Measurements from ENCODE around the gene DCTN1. TPM values are rescaled to one million over a fixed set of nuclear protein-coding genes. Genes with fewer than 3 reads are reported as not detected.

DCTN1 gene
- total and polyA plus RNA-seq, 2 donors (not counting 1 experiment from before 2014, with no cell fraction given), result 46.7 to 143 TPM

- CTCF ChIA-PET, result no interaction called here
- intact Hi-C loops (cut with micrococcal nuclease), result no loop called here
- ATAC-seq (ENCODE audit: low read depth), result no peak
Measured at GRCh38 chr2:74425523-74425922, 45.4 kb upstream of the DCTN1 start.

GRCh38 chr2:74424995-74425406, 44.9 kb upstream of the DCTN1 start:
- Mint-ChIP-seq H3K9me3 (ENCODE audit: insufficient read depth) (no peaks in the 10 kb centered on the region), H3K27me3 (no peaks in the 10 kb centered on the region), H3K27ac (no peak overlapping the region), H3K4me1 (peaks cover 22% of the 10 kb centered on the region), H3K4me3 (no peak overlapping the region)
- ChIA-PET POLR2A (interaction anchor here (0.6 to 1.2 kb wide), 2 partner anchors 526 to 1240 kb away, joined by 3 read pairs; no protein-coding TSS in a partner anchor), CTCF (no interaction called here)
- Histone ChIP-seq H3K9me3 (ENCODE audit: control extremely low read depth in 1 of 3, control insufficient read depth in 2 of 3, insufficient read depth in 1 of 3, low read length in 2 of 3) (no peaks in the 10 kb centered on the region), H3K27ac (ENCODE audit: low read length in 2 of 2) (no peak overlapping the region), H3K36me3 (replicated peaks in 1 of 2; ENCODE audit: control extremely low read depth in 1 of 2, control insufficient read depth in 1 of 2, extremely low read depth in 1 of 2, insufficient read depth in 2 of 2, low read length in 1 of 2) (peaks cover 0 to 11% of the 10 kb centered on the region in 2 experiments), H4K20me1 (ENCODE audit: control insufficient read depth, insufficient read depth, low read length, poor library complexity, severe bottlenecking) (no peaks in the 10 kb centered on the region), H3K4me2 (replicated peaks; ENCODE audit: low read depth, low read length, poor library complexity, severe bottlenecking) (no peak overlapping the region), H3K4me1 (ENCODE audit: control insufficient read depth in 2 of 2, insufficient read depth in 2 of 2, low read length in 2 of 2) (peaks cover 14 to 20% of the 10 kb centered on the region in 2 donors), H3K9ac (ENCODE audit: low read length) (no peak overlapping the region), H3K4me3 (ENCODE audit: control extremely low read depth in 1 of 5, extremely low read depth in 1 of 5, insufficient read depth in 1 of 5, low read depth in 2 of 5, low read length in 4 of 5) (no peak overlapping the region), H3K79me2 (ENCODE audit: control insufficient read depth, insufficient read depth, low read length) (no peaks in the 10 kb centered on the region), H2AFZ (ENCODE audit: insufficient read depth, low read depth, low read length, poor library complexity, severe bottlenecking) (no peak overlapping the region), H3K27me3 (replicated peaks in 1 of 4; ENCODE audit: control extremely low read depth in 1 of 4, control insufficient read depth in 3 of 4, insufficient read depth in 4 of 4, low read length in 3 of 4) (no peaks in the 10 kb centered on the region)
- DNase-seq, result no peak
- intact Hi-C loops (cut with micrococcal nuclease), result no loop called here
- no peak for TF ChIP-seq EZH2 (IDR thresholded peaks at IDR 0.05; ENCODE audit: borderline replicate concordance, insufficient read depth, low read depth, low read length, poor library complexity, severe bottlenecking)
- TF ChIP-seq, protein P1, sequence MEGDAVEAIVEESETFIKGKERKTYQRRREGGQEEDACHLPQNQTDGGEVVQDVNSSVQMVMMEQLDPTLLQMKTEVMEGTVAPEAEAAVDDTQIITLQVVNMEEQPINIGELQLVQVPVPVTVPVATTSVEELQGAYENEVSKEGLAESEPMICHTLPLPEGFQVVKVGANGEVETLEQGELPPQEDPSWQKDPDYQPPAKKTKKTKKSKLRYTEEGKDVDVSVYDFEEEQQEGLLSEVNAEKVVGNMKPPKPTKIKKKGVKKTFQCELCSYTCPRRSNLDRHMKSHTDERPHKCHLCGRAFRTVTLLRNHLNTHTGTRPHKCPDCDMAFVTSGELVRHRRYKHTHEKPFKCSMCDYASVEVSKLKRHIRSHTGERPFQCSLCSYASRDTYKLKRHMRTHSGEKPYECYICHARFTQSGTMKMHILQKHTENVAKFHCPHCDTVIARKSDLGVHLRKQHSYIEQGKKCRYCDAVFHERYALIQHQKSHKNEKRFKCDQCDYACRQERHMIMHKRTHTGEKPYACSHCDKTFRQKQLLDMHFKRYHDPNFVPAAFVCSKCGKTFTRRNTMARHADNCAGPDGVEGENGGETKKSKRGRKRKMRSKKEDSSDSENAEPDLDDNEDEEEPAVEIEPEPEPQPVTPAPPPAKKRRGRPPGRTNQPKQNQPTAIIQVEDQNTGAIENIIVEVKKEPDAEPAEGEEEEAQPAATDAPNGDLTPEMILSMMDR (IDR thresholded peaks at IDR 0.05), result no peak
- WGBS (ENCODE audit: insufficient coverage), result 100% methylated on average over 4 of the region's 5 CpGs
- ATAC-seq (ENCODE audit: low read depth), result no peak

More at GRCh38 chr2:74425523-74425922, 45.4 kb upstream of the DCTN1 start:
- no peaks in the 10 kb centered on the region for H3K9me3 Mint-ChIP-seq (ENCODE audit: insufficient read depth)
- no peak for DNase-seq
- H3K4me3 Mint-ChIP-seq, result no peak overlapping the region
- H3K4me1 Mint-ChIP-seq, result peaks cover 17% of the 10 kb centered on the region
- H3K27ac Mint-ChIP-seq, result no peak overlapping the region
- no peak for TF ChIP-seq EZH2 (IDR thresholded peaks at IDR 0.05; ENCODE audit: borderline replicate concordance, insufficient read depth, low read depth, low read length, poor library complexity, severe bottlenecking)
- TF ChIP-seq, protein P1 (IDR thresholded peaks at IDR 0.05), result no peak
- Histone ChIP-seq H3K9me3 (ENCODE audit: control extremely low read depth in 1 of 3, control insufficient read depth in 2 of 3, insufficient read depth in 1 of 3, low read length in 2 of 3) (no peaks in the 10 kb centered on the region), H3K27me3 (replicated peaks in 1 of 4; ENCODE audit: control extremely low read depth in 1 of 4, control insufficient read depth in 3 of 4, insufficient read depth in 4 of 4, low read length in 3 of 4) (no peaks in the 10 kb centered on the region), H3K9ac (ENCODE audit: low read length) (no peak overlapping the region), H2AFZ (ENCODE audit: insufficient read depth, low read depth, low read length, poor library complexity, severe bottlenecking) (no peak overlapping the region), H3K79me2 (ENCODE audit: control insufficient read depth, insufficient read depth, low read length) (no peaks in the 10 kb centered on the region), H3K4me2 (replicated peaks; ENCODE audit: low read depth, low read length, poor library complexity, severe bottlenecking) (no peak overlapping the region), H3K4me1 (ENCODE audit: control insufficient read depth in 2 of 2, insufficient read depth in 2 of 2, low read length in 2 of 2) (peaks cover 9 to 15% of the 10 kb centered on the region in 2 donors), H4K20me1 (ENCODE audit: control insufficient read depth, insufficient read depth, low read length, poor library complexity, severe bottlenecking) (no peaks in the 10 kb centered on the region), H3K27ac (ENCODE audit: low read length in 2 of 2) (no peak overlapping the region), H3K36me3 (replicated peaks in 1 of 2; ENCODE audit: control extremely low read depth in 1 of 2, control insufficient read depth in 1 of 2, extremely low read depth in 1 of 2, insufficient read depth in 2 of 2, low read length in 1 of 2) (peaks cover 0 to 11% of the 10 kb centered on the region in 2 experiments), H3K4me3 (ENCODE audit: control extremely low read depth in 1 of 5, extremely low read depth in 1 of 5, insufficient read depth in 1 of 5, low read depth in 2 of 5, low read length in 4 of 5) (no peak overlapping the region)
- POLR2A ChIA-PET, result interaction anchor here (0.6 kb wide), 1 partner anchor 1239 kb away, joined by 3 read pairs; no protein-coding TSS in a partner anchor
- WGBS (ENCODE audit: insufficient coverage), result 96% methylated on average over 7 of the region's 7 CpGs
- no peaks in the 10 kb centered on the region for H3K27me3 Mint-ChIP-seq

Measured in B cell (primary cell).